GM19452 (cell line): ENCODE results near the gene TSSK2.

Source experiments
- ATAC-seq: cut with Tn5 transposase; IDR thresholded peaks from one replicate; pipeline ENCODE4 v1.9.1; 2021; ENCODE audit not compliant: unreplicated experiment

TSSK2 gene

GRCh38 chr22:19122752-19123492 is 8.2 kb upstream of the TSSK2 start:
- no peak for ATAC-seq

DNA sequence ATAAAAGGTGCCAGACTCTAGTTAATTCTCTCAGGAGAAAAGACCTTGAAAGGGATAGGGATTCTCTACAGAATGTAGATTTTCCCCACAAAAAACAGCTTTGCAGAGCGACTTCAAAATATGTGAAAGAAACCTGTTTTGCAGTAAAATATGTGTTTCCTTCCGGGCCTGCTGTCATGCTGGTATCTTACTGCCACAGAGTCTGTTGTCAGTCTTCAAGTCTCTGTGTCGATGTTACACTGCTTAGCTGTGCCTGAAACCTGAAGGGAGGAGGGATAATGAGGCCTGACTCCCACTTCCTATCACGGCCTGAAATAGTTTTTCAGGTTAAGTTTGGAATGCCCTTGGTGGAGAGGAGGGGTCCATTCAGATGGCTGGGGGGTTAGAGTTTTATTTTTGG is 7.2 kb upstream of the TSSK2 start:
- no peak for ATAC-seq

GRCh38 chr22:19124377-19124776 is 6.7 kb upstream of the TSSK2 start:
- no peak for ATAC-seq

DNA sequence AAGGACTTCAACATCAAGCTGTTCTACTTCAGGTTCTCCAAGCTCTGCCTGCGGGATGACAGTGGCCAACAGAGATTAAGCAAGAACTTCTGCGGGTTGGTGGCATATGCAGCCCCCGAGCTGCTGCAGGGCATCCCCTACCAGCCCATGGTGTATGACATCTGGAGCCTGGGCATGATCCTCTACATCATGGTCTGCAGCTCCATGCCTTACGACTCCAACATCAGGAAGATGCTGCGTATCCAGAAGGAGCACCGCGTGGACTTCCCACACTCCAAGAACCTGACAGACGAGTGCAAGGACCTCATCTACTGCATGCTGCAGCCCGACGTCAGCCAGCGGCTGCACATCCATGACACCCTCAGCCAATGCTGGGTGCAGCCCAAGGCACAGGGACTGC is 6.1 kb upstream of the TSSK2 start:
- ATAC-seq, result no peak

- ATAC-seq, result no peak
Measured at GRCh38 chr22:19125474-19126308, 5.4 kb upstream of the TSSK2 start.

GRCh38 chr22:19126309-19127273 is 4.5 kb upstream of the TSSK2 start:
- ATAC-seq, result no peak

DNA sequence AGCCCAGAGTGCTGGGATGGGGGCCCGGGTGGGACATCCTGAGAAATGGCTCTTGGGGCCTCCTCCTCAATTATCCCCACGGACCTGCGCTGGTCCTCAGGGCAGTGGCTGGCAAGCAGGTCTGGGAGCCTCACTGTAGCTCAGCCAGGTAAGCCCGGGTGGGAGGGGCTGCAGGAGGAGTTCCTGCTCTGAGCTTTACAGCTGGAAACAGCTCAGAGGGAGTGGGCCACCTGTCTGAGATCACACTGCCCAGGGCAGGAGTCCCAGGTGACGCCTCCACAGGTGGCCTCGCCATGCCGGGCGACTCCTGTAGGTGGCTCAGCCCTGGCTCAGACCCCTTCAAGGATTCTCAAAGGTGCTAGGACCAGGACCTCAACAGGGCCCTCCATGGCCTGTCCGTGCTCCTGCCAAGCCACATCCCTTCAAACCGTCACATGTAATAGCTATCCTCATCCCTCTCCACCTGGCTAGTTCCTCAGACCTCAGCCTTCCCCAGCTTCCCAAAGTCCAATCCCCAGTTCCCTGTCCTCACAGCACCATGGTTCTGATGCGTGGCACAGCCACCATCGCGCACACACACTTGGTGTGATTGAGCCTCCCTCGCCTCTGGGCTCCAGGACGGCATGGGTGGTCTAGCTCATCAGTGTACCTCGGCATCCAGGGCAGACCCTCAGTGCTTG is 3.6 kb upstream of the TSSK2 start:
- ATAC-seq, result no peak

DNA sequence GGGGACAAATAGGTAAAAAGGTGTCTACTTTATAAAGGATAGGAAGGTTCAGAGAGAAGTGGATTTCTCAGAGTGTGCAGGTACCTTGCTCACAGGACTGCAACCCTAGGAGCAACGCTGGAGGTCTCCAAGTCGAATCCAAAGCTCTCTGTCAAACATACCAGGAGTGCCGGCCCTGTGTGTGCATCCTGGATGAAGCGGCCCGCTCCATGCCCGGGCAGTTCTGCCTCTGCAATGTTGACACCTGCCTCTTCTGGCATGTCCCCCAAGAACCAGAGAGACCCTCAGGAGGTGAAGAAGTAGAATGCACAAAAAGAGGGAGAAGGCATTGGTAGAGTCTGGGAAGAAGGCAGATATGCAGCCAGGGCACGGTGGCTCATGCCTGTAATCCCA is 3.1 kb upstream of the TSSK2 start:
- ATAC-seq, result no peak

GRCh38 chr22:19128946-19129727 is 2.0 kb upstream of the TSSK2 start:
- no peak for ATAC-seq

DNA sequence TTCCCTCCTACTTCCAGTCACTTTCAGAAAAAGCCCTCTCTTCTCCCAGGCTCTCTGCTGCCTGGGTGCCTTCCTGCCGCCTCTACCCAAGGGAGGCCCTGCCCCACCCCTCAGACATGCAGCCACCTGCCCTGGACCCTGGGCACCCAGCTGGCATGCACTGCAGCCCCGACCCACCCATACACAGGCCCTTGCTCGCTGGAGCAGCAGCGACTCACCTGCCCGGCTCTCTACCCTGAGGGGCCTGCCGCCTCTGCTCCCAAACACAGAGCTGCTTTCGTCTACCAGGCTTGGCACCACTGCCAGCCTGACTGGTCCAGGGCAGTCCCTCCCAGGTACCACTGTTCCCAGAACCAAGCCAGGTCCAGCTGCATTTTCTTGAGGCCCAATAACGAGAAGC is 1.2 kb upstream of the TSSK2 start:
- no peak for ATAC-seq

- ATAC-seq, result no peak
Measured at GRCh38 chr22:19131685-19132015, 542 bp downstream of the TSSK2 start.

GRCh38 chr22:19132153-19132552 is 1.0 kb downstream of the TSSK2 start:
- no peak for ATAC-seq

DNA sequence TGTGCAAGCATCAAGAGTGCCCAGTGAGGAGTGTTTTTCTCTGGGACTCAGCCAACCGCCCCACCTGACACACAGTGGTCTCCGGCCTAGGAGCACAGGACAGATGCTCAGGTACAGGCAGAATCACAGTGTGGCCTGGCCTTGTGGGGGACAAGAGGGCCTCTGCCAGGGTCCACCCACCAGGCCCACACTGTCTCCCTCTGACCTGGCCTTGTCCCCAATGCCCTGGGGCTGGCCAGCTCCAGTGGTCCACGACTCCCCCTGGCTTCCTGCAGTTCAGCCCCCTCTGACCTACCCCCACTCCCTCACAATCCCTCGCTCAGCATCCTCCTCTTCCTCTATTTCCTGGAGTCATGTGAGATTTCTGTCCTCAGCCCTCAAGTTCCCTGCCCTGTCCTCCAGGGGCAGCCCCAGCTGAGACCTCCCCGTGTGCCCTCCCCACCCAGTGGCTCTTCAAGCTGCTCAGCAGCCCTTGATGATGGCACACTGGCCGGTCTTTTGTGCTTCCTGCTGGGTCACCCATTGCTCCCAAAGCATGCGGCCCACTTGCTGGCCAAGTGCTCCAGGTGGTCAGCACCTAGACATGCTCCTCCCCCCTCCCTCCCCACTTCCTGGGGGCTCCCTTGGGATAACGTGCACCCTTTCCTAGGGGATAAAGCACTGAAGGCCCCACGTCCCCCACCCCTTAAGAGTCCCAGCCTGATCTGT is 1.7 kb downstream of the TSSK2 start:
- ATAC-seq, result no peak

- no peak for ATAC-seq
Measured at GRCh38 chr22:19133561-19133960, 2.5 kb downstream of the TSSK2 start.

DNA sequence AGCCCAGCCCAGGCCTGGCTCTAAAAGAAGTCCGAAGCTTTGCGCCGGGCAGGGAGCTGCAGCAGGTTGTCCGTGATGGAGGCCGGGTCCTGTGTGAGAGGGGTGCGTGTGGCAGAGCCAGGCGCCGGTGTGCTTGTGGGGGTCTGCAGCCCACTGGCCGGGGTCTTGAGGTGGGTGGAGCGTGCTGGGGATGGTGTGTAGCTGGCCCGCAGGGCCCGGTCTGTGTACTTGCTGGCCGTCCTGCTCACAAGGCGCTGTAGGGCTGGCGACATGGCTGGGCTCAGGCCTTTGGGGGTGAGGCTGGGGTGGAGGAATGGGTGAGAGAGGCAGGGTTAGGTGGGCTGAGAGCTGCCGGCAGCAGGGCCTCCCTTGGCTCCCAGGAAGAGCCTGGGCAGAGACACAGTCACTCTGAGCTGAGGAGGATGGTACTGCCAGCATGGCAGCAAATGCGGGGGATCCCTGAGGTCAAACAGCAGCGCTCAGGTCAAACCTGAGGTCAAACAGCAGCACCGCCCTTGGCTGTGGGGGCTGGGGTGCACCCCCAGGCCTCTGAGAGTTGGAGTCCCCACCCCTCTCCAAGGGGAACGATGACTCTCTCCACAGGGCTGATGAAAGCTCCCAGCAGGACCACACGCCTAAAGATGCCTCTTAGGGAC is 3.2 kb downstream of the TSSK2 start:
- no peak for ATAC-seq

DNA sequence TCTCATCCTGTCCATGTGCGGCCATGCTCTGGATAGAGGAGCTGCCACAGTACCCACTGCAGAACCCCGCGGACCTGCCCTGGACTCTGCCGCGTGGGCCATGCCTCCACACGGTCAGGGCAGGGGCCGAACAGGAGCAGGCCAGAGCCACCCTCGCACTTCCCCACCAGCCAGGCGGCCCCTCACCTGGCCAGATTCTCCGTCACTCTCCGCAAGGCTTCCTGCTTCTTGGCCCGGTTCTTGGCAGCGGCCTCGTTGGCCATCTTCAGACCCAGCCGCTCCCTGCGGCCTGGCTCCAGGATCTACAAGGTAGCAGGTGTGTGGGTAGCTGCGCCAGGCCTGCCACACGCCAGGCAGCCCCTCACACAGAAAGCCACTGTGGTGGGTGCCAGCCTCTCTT is 3.8 kb downstream of the TSSK2 start:
- no peak for ATAC-seq

- no peak for ATAC-seq
Measured at GRCh38 chr22:19136915-19137314, 5.8 kb downstream of the TSSK2 start.

GRCh38 chr22:19137384-19138216 is 6.5 kb downstream of the TSSK2 start:
- no peak for ATAC-seq
